GM21447 (cell line): ENCODE results near the gene NGRN.

Experiments used
- ATAC-seq: cut with Tn5 transposase; IDR thresholded peaks from one replicate; pipeline ENCODE4 v1.9.1; 2021; ENCODE audit not compliant: unreplicated experiment

NGRN gene

GRCh38 chr15:90316139-90316538 is 50.7 kb downstream of the NGRN start:
- ATAC-seq: no peak

- no peak for ATAC-seq
Observed at GRCh38 chr15:90318591-90318990, 53.1 kb downstream of the NGRN start.

- peak; percentile 95 for ATAC-seq
Observed at GRCh38 chr15:90320062-90320884, 54.8 kb downstream of the NGRN start.

- ATAC-seq: no peak
Observed at GRCh38 chr15:90320885-90321278, 55.4 kb downstream of the NGRN start.
